Kidney (tissue), 14 donors: ENCODE measurements around the gene SMTNL2. TPM values are rescaled to one million over a fixed set of nuclear protein-coding genes. Genes with fewer than 3 reads are reported as not detected.

ENCODE experiments used
- DNase-seq, 5 donors: peaks; one replicate each; pipeline ENCODE4 v3.0.0-alpha.2; 2013 to 2020
- FAIRE-seq: peaks from 2 replicates; lab custom pipeline; 2012; peaks lifted over from hg19 to GRCh38; lab: Jason Lieb, UNC
- H3K27ac ChIP-seq, 2 donors: one replicate each; pipeline ENCODE4 v1.7.0; 2013; ENCODE audit warnings: low read depth in 2 of 2, low read length in 2 of 2, inconsistent platforms in 1 of 2
- H3K27me3 ChIP-seq: one replicate; pipeline ENCODE4 v1.7.1; 2013; ENCODE audit warnings: low read length, inconsistent platforms; ENCODE audit not compliant: control insufficient read depth, insufficient read depth
- H3K36me3 ChIP-seq, 3 donors: one replicate each; pipeline versions ENCODE4 v1.7.0 to v1.7.1; 2013; ENCODE audit warnings: low read length in 3 of 3, control low read depth in 1 of 3, inconsistent platforms in 1 of 3; ENCODE audit not compliant: insufficient read depth in 3 of 3, control insufficient read depth in 2 of 3
- H3K4me1 ChIP-seq, 3 donors: one replicate each; pipeline versions ENCODE4 v1.7.0 to v1.7.1; 2013; ENCODE audit warnings: low read length in 3 of 3, inconsistent platforms in 1 of 3, low read depth in 1 of 3; ENCODE audit not compliant: control insufficient read depth in 2 of 3, insufficient read depth in 2 of 3
- H3K4me3 ChIP-seq, 3 donors: one replicate each; pipeline versions ENCODE4 v1.7.0 to v1.8.1; 2013; ENCODE audit warnings: low read length in 3 of 3, control low read depth in 1 of 3, inconsistent platforms in 1 of 3
- H3K9ac ChIP-seq, 3 donors: one replicate each; pipeline versions ENCODE4 v1.7.0 to v1.7.1; 2013; ENCODE audit warnings: low read length in 3 of 3, control low read depth in 1 of 3, inconsistent platforms in 1 of 3
- H3K9me3 ChIP-seq, 3 donors: one replicate each; pipeline versions ENCODE4 v1.7.0 to v1.7.1; 2013; ENCODE audit warnings: low read length in 3 of 3, control low read depth in 1 of 3, inconsistent platforms in 1 of 3; ENCODE audit not compliant: control insufficient read depth in 2 of 3, insufficient read depth in 1 of 3
- CTCF ChIP-seq: IDR thresholded peaks from 3 replicates; pipeline ENCODE4 v1.5.1; 2012; ENCODE audit warnings: mild to moderate bottlenecking, moderate library complexity, borderline replicate concordance; ENCODE audit not compliant: insufficient read depth; ENCODE audit errors: extremely low read depth
- intact Hi-C: fragments of 100-400 bp; cut with DNase I; formaldehyde crosslinking; loops from one replicate; pipeline ENCODE4 v1.11.1; 2022
- polyA plus RNA-seq: library from polyadenylated mRNA; stranded (reverse); fragments of 350-450 nt; fragmentation: Illumina TruSeq; extraction: RNeasy Lipid Tissue Mini Kit (QIAGEN cat#74804); gene quantifications from one replicate; pipeline ENCODE4 v1.2.3, GENCODE V29; 2014; ENCODE audit warnings: low read depth, low replicate concordance; ENCODE audit not compliant: insufficient read depth
- total RNA-seq: library from RNA; stranded (reverse); fragmentation: NEBNext Ultra II Directional; extraction: Animal tissue kit (Norgen Biotek cat#: 25700); gene quantifications from one replicate; pipeline ENCODE4 v1.2.1, GENCODE V29; 2021
- donor health status: control.
- donor health status: control.
- donor health status: control.
- donor health status: control.
- donor health status: control.
- donor health status: DM: yes; HTN: yes; CAD: no.
- donor health status: Normal renal cell carcinoma (clear cell type).

SMTNL2 gene
- total and polyA plus RNA-seq, 2 donors from 2014 or later: 25.6 to 58.1 TPM

GRCh38 chr17:4537451-4538235, 46.7 kb upstream of the SMTNL2 start:
- Histone ChIP-seq H3K4me3 (no peak overlapping the region), H3K4me1 (peaks cover 0 to 15% (median 4%) of the 10 kb centered on the region in 3 donors), H3K9ac (no peak overlapping the region), H3K27me3 (no peaks in the 10 kb centered on the region), H3K36me3 (no peaks in the 10 kb centered on the region), H3K9me3 (no peaks in the 10 kb centered on the region), H3K27ac (peak overlapping the region; percentile 41 to 67)
- FAIRE-seq (no peak), DNase-seq (peak in 1 of 5 donors; percentile 76)
- intact Hi-C loops: no loop called here
- no peak for TF ChIP-seq CTCF

GRCh38 chr17:4538236-4539002, 45.9 kb upstream of the SMTNL2 start:
- H3K27me3 ChIP-seq: no peaks in the 10 kb centered on the region
- H3K36me3 ChIP-seq: no peaks in the 10 kb centered on the region
- peaks cover 0 to 13% (median 4%) of the 10 kb centered on the region in 3 donors for H3K4me1 ChIP-seq
- intact Hi-C loops: no loop called here
- H3K9me3 ChIP-seq: no peaks in the 10 kb centered on the region
- peak in 1 of 5 donors; percentile 57 for DNase-seq
- H3K4me3 ChIP-seq: no peak overlapping the region
- no peak overlapping the region for H3K27ac ChIP-seq
- no peak for TF ChIP-seq CTCF
- no peak overlapping the region for H3K9ac ChIP-seq
- no peak for FAIRE-seq

DNA sequence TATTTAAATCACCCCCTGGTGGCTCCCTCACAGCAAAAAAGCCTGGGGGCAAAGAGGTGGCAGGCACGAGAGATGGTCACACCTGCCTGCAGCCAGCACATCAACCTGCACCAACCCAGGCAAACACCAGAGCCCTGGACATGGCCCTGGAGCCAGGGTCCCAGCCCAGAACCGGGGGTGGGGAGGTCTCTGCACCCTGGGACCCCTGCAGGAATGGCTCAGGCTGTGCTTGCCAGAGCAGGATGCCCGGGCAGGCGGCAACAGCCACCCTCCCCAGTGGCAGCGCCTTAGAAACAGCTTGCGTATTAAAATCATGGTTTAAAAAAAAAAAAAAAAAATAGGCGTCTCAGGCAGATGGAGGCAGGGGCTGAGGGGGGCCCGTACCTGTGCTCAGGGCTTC, 45.3 kb upstream of the SMTNL2 start:
- FAIRE-seq (no peak), DNase-seq (no peak)
- peaks cover 0 to 12% (median 4%) of the 10 kb centered on the region in 3 donors for H3K4me1 ChIP-seq
- no peak overlapping the region for H3K27ac ChIP-seq
- H3K9ac ChIP-seq: no peak overlapping the region
- H3K27me3 ChIP-seq: no peaks in the 10 kb centered on the region
- TF ChIP-seq CTCF: no peak
- intact Hi-C loops: no loop called here
- no peak overlapping the region for H3K4me3 ChIP-seq
- H3K9me3 ChIP-seq: no peaks in the 10 kb centered on the region
- H3K36me3 ChIP-seq: no peaks in the 10 kb centered on the region
